ENCODE results near the gene CSNK2A1.

DNA sequence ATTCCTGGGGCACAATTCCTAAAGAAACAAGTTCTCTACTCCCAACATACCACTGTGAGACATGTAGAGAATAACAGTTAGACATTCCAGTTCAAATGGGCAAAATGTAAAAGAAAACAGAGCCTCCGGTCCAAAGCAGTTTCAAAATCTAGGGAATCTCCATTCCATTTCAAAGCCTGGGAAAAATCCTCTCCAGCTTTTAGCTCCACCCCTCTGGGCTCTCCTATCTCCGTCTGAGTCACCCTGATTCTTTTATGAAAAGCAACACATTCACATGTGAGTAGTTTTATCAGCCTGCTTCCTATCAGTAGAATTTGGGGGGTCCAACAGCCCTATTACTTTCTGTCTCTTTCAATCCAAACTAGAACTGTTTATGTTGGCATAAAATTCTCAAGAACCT lies 3.7 kb downstream of the CSNK2A1 start:
- TF ChIP-seq, protein P1, sequence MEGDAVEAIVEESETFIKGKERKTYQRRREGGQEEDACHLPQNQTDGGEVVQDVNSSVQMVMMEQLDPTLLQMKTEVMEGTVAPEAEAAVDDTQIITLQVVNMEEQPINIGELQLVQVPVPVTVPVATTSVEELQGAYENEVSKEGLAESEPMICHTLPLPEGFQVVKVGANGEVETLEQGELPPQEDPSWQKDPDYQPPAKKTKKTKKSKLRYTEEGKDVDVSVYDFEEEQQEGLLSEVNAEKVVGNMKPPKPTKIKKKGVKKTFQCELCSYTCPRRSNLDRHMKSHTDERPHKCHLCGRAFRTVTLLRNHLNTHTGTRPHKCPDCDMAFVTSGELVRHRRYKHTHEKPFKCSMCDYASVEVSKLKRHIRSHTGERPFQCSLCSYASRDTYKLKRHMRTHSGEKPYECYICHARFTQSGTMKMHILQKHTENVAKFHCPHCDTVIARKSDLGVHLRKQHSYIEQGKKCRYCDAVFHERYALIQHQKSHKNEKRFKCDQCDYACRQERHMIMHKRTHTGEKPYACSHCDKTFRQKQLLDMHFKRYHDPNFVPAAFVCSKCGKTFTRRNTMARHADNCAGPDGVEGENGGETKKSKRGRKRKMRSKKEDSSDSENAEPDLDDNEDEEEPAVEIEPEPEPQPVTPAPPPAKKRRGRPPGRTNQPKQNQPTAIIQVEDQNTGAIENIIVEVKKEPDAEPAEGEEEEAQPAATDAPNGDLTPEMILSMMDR (IDR thresholded peaks at IDR 0.05): no peak
- TF ChIP-seq POLR2A (IDR thresholded peaks at IDR 0.05): no peak
